NB4 (cell line): ENCODE data around the gene ZNF444.

ENCODE experiments used
- DNase-seq: peaks from one replicate; pipeline ENCODE4 v3.0.0; 2010; ENCODE audit warnings: low read depth
- H3K4me3 ChIP-seq: one replicate; pipeline ENCODE4 v1.5.1; 2011; ENCODE audit warnings: mild to moderate bottlenecking, low read depth, low read length, moderate library complexity
- MYC ChIP-seq: IDR thresholded peaks from 2 replicates; pipeline ENCODE4 v1.6.1; 2011; ENCODE audit warnings: low read depth, low read length
- POLR2A ChIP-seq: IDR thresholded peaks from 2 replicates; pipeline ENCODE4 v1.6.1; 2011; ENCODE audit warnings: mild to moderate bottlenecking; ENCODE audit not compliant: insufficient read length; ENCODE audit errors: extremely low read depth
- TF ChIP-seq, protein P1 (sequence below): IDR thresholded peaks from 2 replicates; pipeline ENCODE4 v1.6.1; 2011; ENCODE audit warnings: low read depth, low read length
- TF ChIP-seq, protein P2 (sequence below): IDR thresholded peaks from one replicate; pipeline ENCODE4 v1.5.1; 2012; ENCODE audit warnings: low read depth, low read length

Gene ZNF444

DNA sequence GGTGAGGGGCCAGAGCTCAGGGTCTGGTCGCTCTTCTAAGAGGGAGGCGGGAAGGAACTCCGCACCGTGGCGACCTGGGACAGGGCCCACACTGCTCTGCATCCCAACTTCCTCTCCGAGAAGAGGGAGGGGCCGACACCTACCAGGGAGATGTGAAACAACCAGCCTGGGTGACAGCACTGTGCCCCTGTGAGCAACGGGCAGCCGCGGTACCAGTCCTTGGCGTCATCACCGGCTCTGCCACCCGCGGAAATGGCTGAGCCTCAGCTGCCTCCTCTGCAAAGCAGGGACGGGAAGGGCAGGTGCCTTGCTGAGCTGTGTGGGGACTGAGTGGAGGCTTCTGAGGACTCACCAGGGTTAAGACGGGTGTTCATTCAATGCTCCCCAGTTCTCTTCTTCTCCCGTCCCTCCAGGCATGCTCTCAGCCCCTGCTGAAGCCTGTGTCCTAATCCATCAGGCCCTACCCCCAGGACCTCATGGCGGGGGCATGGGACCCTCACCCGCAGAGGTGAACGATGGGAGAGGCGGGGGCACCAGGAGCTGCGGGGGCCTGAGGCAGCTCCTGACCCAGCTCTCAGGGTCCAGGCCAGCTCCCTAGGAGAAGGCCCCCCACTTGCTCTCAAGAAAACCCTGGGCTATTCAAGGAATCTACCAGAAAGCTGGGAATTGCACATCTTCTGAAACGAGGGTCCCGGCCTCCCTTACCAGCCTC, 29.3 kb upstream of the ZNF444 start:
- DNase-seq, result no peak
- TF ChIP-seq, protein P1, sequence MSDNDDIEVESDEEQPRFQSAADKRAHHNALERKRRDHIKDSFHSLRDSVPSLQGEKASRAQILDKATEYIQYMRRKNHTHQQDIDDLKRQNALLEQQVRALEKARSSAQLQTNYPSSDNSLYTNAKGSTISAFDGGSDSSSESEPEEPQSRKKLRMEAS, result no peak
- TF ChIP-seq MYC (no peak), POLR2A (no peak)
- TF ChIP-seq, protein P2, sequence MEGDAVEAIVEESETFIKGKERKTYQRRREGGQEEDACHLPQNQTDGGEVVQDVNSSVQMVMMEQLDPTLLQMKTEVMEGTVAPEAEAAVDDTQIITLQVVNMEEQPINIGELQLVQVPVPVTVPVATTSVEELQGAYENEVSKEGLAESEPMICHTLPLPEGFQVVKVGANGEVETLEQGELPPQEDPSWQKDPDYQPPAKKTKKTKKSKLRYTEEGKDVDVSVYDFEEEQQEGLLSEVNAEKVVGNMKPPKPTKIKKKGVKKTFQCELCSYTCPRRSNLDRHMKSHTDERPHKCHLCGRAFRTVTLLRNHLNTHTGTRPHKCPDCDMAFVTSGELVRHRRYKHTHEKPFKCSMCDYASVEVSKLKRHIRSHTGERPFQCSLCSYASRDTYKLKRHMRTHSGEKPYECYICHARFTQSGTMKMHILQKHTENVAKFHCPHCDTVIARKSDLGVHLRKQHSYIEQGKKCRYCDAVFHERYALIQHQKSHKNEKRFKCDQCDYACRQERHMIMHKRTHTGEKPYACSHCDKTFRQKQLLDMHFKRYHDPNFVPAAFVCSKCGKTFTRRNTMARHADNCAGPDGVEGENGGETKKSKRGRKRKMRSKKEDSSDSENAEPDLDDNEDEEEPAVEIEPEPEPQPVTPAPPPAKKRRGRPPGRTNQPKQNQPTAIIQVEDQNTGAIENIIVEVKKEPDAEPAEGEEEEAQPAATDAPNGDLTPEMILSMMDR, result no peak
- no peak overlapping the region for H3K4me3 ChIP-seq

DNA sequence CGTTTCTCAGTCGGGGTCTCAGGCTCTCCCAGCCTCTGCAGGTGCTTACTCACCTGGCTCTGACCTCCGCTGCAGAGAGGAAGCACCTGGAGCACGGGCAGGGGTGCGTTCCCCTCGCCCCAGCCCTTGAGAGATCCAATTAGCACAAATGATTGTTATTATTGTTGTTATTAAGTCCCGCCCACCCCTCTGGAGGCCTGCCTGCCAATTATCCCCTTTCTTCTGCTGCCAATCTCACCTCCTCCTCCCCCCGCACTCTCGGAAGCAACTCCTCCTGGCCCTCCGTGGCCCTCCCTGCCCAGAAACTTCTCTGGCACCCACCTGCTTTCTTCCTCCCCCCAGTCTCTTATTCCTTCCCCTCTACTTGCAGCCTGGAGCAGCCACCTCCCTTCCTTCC, 28.8 kb upstream of the ZNF444 start:
- no peak for TF ChIP-seq MYC
- TF ChIP-seq POLR2A, result no peak
- TF ChIP-seq, protein P2, result no peak
- TF ChIP-seq, protein P1, result no peak
- H3K4me3 ChIP-seq, result no peak overlapping the region
- no peak for DNase-seq

DNA sequence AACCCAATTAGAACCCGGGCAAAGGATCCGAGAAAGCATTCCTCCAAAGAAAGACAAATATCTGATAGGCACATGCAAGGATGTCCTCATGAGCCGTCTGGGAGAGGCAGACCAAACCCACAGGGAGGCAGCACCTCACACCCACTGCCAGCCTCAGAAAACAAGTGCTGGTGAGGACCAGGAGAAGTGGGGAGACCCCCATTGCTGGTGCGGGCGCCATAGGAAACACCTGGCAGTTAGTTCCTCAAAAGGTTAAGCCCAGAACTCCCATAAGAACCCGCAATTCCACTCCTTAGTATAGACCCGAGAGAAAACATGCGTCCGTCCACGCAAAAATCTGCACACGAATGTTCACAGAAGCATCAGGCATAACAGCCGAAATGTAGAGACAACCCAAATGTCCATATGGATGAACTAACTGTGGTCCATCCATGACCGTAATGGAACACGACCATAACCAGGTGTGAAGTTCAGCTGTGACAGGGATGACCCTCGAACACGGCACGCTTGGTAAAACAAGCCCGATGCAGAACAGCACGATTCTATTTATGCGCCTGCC, 27.9 kb upstream of the ZNF444 start:
- H3K4me3 ChIP-seq, result no peak overlapping the region
- TF ChIP-seq POLR2A, result no peak
- no peak for DNase-seq

DNA sequence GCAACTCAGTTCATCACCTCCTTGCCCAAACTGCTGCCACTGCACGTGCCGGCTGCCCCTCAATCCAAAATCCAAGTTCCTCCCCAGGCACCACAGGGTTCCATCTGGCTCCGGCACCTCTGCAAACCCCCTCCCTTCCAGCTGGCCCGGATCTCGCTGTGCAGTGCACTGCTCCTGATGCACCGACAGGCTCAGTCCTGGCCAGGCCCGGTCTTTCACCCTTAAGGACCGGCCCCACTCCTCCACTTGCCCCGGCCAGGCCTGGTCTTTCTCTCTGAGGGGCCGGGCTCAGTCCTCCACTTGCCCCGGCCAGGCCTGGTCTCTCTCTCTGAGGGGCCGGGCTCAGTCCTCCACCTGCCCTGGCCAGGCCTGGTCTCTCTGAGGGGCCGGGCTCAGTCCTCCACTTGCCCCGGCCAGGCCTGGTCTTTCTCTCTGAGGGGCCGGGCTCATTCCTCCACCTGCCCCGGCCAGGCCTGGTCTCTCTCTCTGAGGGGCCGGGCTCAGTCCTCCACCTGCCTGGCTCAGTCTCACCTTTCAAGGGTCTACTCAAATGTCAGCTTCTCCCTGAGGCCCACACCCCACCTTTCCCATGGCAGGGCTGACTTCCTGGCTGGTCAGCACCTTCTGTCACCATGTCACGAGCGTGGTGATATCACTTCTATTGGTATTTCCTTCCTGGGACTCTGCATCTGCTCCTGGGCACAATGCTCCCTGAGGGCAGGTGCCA, 26.9 kb upstream of the ZNF444 start:
- TF ChIP-seq MYC, result no peak
- TF ChIP-seq, protein P1, result no peak
- no peak for TF ChIP-seq POLR2A
- TF ChIP-seq, protein P2, result no peak
- no peak overlapping the region for H3K4me3 ChIP-seq
- no peak for DNase-seq

DNA sequence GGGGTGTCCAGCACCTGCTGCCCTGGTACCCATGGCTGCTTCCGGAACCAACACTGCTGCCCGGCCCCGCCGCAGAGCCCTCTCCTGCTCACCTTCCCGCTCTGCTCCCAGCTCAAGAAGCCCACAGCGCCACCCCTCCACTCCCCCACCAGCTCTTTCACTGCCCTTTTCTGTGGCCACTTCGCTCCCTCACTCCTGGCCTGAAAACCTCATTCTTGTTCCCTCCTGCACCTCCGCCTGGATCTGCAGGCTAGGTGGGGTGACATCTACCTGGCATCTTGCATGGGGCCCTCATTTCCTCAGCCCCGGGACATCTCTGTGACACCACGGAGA, 26.3 kb upstream of the ZNF444 start:
- TF ChIP-seq POLR2A (no peak), MYC (no peak)
- TF ChIP-seq, protein P2, result no peak
- TF ChIP-seq, protein P1, result no peak
- DNase-seq, result no peak
- no peak overlapping the region for H3K4me3 ChIP-seq

DNA sequence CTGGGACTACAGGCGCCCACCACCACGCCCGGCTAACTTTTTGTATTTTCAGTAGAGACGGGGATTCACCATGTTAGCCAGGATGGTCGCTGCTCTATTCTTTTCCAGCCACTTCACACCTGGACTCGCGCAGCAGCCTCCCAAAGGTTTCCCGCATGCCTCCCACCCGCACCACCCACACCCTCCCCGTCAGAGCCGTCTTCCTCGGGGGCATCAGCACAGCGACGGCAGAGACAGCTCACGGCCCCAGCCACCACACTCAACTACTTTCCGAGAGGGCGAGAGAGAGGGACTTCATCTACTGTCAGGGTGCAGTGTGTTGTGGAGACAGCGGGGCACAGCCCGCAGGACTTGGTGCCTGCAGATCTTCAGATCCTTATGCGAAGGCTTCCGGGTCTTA, 25.6 kb upstream of the ZNF444 start:
- no peak for TF ChIP-seq MYC
- no peak overlapping the region for H3K4me3 ChIP-seq
- DNase-seq, result no peak
